ENCODE data around the gene PDE4D. TPM values are rescaled to one million over a fixed set of nuclear protein-coding genes. Genes with fewer than 3 reads are reported as not detected.

The PDE4D gene
- total and polyA plus RNA-seq, 8 donors = 1.5 to 7.1 (median 3.1) TPM

DNA sequence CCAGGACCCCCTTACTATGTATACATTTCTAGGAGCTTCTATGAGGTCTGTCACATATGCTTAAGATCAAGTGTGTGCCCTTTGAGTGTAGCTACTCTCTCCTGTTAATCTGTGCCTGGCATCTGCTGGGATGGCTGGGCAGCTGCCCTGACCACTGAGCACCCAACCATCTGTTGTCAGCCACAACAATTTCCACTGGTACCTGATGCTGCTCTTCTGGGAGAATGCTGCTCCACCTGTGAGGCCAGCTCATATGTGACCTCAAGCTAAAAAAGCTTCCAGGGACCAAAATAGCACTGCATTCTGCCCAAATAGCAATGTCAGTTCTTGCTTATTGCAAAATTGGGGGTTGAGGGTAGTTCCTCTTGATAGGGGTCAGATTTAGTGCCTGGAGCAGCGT is 715.0 kb downstream of the PDE4D start:
- DNase-seq = no peak
- FAIRE-seq = no peak
- H3K9me3 ChIP-seq = no peaks in the 10 kb centered on the region
- WGBS, 2 donors = 91 to 100% methylated on average over 1 of the region's 1 CpG
- intact Hi-C loops (cut with DNase I) = loop anchor here in 1 of 3 donors (10.0 kb wide), 1 partner anchor 294 kb away; no protein-coding TSS in a partner anchor
- TF ChIP-seq, protein P1, sequence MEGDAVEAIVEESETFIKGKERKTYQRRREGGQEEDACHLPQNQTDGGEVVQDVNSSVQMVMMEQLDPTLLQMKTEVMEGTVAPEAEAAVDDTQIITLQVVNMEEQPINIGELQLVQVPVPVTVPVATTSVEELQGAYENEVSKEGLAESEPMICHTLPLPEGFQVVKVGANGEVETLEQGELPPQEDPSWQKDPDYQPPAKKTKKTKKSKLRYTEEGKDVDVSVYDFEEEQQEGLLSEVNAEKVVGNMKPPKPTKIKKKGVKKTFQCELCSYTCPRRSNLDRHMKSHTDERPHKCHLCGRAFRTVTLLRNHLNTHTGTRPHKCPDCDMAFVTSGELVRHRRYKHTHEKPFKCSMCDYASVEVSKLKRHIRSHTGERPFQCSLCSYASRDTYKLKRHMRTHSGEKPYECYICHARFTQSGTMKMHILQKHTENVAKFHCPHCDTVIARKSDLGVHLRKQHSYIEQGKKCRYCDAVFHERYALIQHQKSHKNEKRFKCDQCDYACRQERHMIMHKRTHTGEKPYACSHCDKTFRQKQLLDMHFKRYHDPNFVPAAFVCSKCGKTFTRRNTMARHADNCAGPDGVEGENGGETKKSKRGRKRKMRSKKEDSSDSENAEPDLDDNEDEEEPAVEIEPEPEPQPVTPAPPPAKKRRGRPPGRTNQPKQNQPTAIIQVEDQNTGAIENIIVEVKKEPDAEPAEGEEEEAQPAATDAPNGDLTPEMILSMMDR (IDR thresholded peaks at IDR 0.05) = no peak
- no peak overlapping the region for H3K4me3 ChIP-seq
- H3K36me3 ChIP-seq = no peaks in the 10 kb centered on the region
- H3K4me1 ChIP-seq = no peaks in the 10 kb centered on the region
- no peak for ATAC-seq
- H3K27ac ChIP-seq = no peak overlapping the region
- no peaks in the 10 kb centered on the region for H3K27me3 ChIP-seq

DNA sequence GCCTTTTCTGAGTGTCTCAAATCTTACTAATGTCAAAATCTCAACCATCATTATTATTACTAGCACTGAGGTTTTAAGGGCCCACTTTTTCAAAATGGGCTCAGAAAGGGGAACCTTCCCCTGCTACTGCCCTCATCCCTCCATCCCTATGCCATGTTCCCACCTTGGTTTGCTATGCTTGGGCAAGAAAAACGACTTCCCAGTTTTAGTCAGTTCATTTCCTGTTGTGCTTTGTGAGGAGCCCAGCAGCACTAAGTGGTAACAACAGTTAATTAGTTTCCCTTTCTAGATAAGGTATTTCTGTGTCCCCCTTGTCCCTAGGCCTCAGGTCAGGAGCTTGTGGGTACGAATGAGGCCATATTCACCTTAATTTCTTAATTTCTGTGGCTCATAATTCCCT is 715.5 kb downstream of the PDE4D start:
- Histone ChIP-seq H3K27ac (no peak overlapping the region), H3K4me1 (no peaks in the 10 kb centered on the region), H3K9me3 (no peaks in the 10 kb centered on the region), H3K36me3 (no peaks in the 10 kb centered on the region), H3K27me3 (no peaks in the 10 kb centered on the region), H3K4me3 (no peak overlapping the region)
- ATAC-seq (no peak), DNase-seq (no peak), FAIRE-seq (no peak)
- 41% methylated on average over 2 of the region's 2 CpGs for WGBS, 2 donors
- TF ChIP-seq, protein P1 (IDR thresholded peaks at IDR 0.05) = no peak
- intact Hi-C loops (cut with DNase I) = loop anchor here in 1 of 3 donors (10.0 kb wide), 1 partner anchor 293 kb away; no protein-coding TSS in a partner anchor

DNA sequence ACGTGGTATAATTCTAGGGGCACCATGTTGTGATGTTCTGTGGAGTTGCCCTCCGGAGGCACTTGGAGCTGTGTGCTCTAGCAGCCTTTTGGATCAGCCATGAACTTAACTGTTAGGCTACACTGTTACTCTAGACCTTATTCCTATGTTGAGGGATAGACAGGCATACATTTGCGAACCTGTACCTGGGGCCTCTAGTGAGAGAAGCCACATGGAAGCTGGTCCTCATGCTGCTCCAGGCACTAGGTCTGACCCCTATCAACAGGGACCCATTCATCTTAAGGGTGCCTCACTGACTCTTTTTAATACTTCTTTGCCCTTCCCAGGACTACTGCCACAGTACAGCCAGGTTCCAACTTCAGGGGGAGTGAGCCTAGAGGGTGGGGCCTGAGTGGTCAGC is 715.9 kb downstream of the PDE4D start:
- ATAC-seq (no peak), DNase-seq (no peak), FAIRE-seq (no peak)
- Histone ChIP-seq H3K4me3 (no peak overlapping the region), H3K27ac (no peak overlapping the region), H3K27me3 (no peaks in the 10 kb centered on the region), H3K4me1 (no peaks in the 10 kb centered on the region), H3K9me3 (no peaks in the 10 kb centered on the region), H3K36me3 (no peaks in the 10 kb centered on the region)
- WGBS, 2 donors = 86 to 88% methylated on average over 3 of the region's 3 CpGs
- intact Hi-C loops (cut with DNase I) = loop anchor here in 1 of 3 donors (10.0 kb wide), 1 partner anchor 293 kb away; no protein-coding TSS in a partner anchor
- TF ChIP-seq, protein P1 (IDR thresholded peaks at IDR 0.05) = no peak

DNA sequence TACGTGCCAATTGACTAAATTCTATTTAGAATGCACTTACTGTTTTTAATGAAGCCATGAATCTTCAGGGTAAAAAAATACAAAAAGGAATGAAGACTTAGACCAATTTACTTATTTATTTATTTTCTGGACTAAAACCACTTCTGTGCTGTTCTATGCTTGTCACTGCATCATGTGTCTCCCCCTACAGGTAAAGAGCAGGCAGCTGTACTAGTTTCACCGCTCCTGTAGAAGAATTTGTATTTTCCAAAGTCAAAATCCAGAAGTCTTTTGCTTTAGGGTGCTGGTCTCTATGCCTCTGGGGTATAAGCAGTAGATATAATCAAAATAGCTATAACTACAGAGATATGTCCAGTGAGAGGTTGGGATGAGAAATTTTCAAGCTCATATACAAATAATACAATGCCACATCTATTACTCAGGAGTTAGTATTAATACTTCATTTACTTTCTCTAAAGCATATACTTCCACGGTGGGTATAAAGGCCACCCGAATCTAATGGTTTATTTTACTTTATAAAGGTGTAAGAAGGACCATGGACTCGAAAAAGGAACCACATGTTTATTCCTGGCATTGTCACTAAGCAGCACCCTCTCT is 719.2 kb downstream of the PDE4D start:
- H3K27me3 ChIP-seq = no peaks in the 10 kb centered on the region
- DNase-seq (peak in 2 of 6 donors; percentile 5 to 14), ATAC-seq (peak; percentile 53 to 88 (median 82)), FAIRE-seq (peak; percentile 64)
- H3K27ac ChIP-seq = no peak overlapping the region
- TF ChIP-seq, protein P1 (IDR thresholded peaks at IDR 0.05) = peak; percentile 17 to 70 (median 52)
- intact Hi-C loops (cut with DNase I) = loop anchor here in 2 of 3 donors (5.0 to 10.0 kb wide), 2 partner anchors 277 to 290 kb away; no protein-coding TSS in a partner anchor
- H3K4me1 ChIP-seq = no peaks in the 10 kb centered on the region
- 24 to 33% methylated on average over 5 of the region's 5 CpGs for WGBS, 2 donors
- H3K36me3 ChIP-seq = no peaks in the 10 kb centered on the region
- H3K4me3 ChIP-seq = no peak overlapping the region
- no peaks in the 10 kb centered on the region for H3K9me3 ChIP-seq

DNA sequence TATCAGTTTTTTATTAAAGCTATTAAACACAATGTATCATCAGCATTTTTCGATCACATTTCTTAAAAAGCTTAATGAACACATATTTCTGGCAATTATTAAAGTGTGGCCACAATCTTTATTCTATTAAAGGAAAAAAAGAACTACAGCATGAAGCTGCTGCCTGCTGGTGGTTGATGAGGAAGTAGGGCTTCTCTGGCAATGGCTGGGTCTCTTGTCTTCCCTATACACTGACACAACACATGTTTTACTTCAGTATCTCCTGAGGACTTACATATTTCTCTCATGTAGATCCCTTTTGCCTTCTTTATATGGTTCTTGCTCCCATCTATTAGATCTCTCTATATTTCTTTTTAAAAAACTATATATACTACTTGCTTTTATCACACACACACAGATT is 719.9 kb downstream of the PDE4D start:
- Histone ChIP-seq H3K36me3 (no peaks in the 10 kb centered on the region), H3K4me1 (no peaks in the 10 kb centered on the region), H3K27me3 (no peaks in the 10 kb centered on the region), H3K9me3 (no peaks in the 10 kb centered on the region), H3K27ac (no peak overlapping the region), H3K4me3 (no peak overlapping the region)
- WGBS, 2 donors = 88 to 98% methylated on average over 1 of the region's 1 CpG
- intact Hi-C loops (cut with DNase I) = loop anchor here in 2 of 3 donors (5.0 to 10.0 kb wide), 2 partner anchors 276 to 289 kb away; no protein-coding TSS in a partner anchor
- ATAC-seq (no peak), FAIRE-seq (no peak), DNase-seq (no peak)
- TF ChIP-seq, protein P1 (IDR thresholded peaks at IDR 0.05) = no peak

Measured in pancreas (tissue), 10 donors.